Activated T-helper 17 cell treated with anti-CD3 and anti-CD28 coated beads, Interleukin-2, amount 50 U/mL, for 72 hours (primary cell): ENCODE results near the gene LAS1L. TPM values are rescaled to one million over a fixed set of nuclear protein-coding genes. Genes with fewer than 3 reads are reported as not detected.
"Not testable (repeated sequence)": the region's sequence is repeated elsewhere in the genome, so short reads cannot be mapped to it uniquely, and the experiment has no call there.

Experiments
- ATAC-seq: fragments of 150-1000 bp; cut with Tn5 transposase; replicated peaks from 2 replicates; pipeline ENCODE4 v1.10.0; 2021; ENCODE audit warnings: mild to moderate bottlenecking, moderate library complexity
- H3K27ac Mint-ChIP-seq: one replicate; pipeline ENCODE4 v1.8.0; 2022; ENCODE audit warnings: mixed read lengths
- H3K27me3 Mint-ChIP-seq: one replicate; pipeline ENCODE4 v1.8.0; 2022; ENCODE audit warnings: mixed read lengths
- H3K36me3 Mint-ChIP-seq: one replicate; pipeline ENCODE4 v1.8.0; 2022; ENCODE audit warnings: low read depth, mild to moderate bottlenecking, mixed read lengths
- H3K4me1 Mint-ChIP-seq: one replicate; pipeline ENCODE4 v1.8.0; 2022; ENCODE audit warnings: mixed read lengths
- H3K4me3 Mint-ChIP-seq: one replicate; pipeline ENCODE4 v1.8.0; 2022; ENCODE audit warnings: mild to moderate bottlenecking, mixed read lengths
- H3K9me3 Mint-ChIP-seq: one replicate; pipeline ENCODE4 v1.8.0; 2022; ENCODE audit warnings: mixed read lengths
- total RNA-seq, 2 donors: library from RNA; stranded (reverse); gene quantifications; one replicate each; pipeline ENCODE4 v1.2.3, GENCODE V29; 2022

LAS1L gene
- total RNA-seq, 2 donors from 2014 or later: 29.7 to 56.7 TPM

DNA sequence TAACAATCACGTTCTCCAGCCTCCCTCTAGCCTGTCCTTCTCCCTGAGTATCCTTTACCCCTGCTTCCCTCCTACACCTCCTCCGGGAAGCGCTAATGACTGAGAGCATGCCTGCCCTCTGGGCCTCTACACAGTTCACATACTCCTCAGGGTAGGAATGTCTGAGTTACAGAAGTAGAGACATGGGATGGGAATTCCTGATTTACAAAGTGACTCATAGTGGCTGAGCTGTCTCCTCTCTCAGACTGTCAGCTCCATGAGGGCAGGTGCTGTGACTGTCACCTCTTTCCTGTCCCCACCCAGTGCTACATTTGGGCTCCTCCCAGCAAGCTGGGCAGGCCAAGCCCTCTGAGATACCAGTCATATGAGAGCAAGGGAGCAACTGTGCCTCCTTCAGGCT lies 2.6 kb downstream of the LAS1L start:
- Mint-ChIP-seq H3K27me3 (no peaks in the 10 kb centered on the region), H3K4me3 (peak overlapping the region; percentile 93)

DNA sequence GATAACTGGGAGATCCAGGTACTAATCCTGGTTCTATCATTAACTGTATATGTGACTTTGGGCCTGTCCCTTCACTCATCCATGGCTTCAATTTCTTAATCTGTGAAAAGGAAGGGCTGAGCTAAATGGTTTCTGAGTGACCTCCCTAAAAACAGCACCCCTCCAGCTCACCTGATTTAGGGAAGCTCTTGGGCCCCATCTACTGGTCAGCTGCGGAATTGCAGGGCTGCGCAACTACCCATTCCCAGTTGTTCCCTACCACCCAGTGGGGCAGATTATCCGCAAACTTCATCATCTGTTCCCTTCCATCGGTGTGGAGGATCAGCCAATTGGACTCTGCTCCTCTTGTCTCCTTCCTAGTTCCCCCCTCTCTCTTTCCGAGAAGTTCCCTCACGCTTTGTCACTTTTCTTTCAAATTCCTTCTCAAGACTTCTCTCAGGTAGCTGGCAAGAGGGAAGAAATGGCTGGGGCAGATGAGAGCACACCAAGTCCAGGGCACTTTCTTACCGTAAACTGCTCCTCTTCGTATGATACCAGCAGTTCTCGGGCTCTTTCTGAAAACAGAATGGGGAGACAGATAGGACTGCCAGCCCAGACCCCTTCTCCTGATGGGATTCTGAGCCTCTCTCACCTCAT lies 5.8 kb downstream of the LAS1L start:
- H3K4me1 Mint-ChIP-seq: peaks cover 6% of the 10 kb centered on the region
- H3K9me3 Mint-ChIP-seq: no peaks in the 10 kb centered on the region
- H3K36me3 Mint-ChIP-seq: peaks cover 74% of the 10 kb centered on the region
- no peak overlapping the region for H3K27ac Mint-ChIP-seq
- no peak for ATAC-seq
- no peak overlapping the region for H3K4me3 Mint-ChIP-seq
- H3K27me3 Mint-ChIP-seq: no peaks in the 10 kb centered on the region

More for the DNA sequence above, 2.6 kb downstream of the LAS1L start:
- no peak for ATAC-seq
- Mint-ChIP-seq H3K27ac (no peak overlapping the region), H3K36me3 (peaks cover 45% of the 10 kb centered on the region), H3K9me3 (no peaks in the 10 kb centered on the region), H3K4me1 (peaks cover 6% of the 10 kb centered on the region)

DNA sequence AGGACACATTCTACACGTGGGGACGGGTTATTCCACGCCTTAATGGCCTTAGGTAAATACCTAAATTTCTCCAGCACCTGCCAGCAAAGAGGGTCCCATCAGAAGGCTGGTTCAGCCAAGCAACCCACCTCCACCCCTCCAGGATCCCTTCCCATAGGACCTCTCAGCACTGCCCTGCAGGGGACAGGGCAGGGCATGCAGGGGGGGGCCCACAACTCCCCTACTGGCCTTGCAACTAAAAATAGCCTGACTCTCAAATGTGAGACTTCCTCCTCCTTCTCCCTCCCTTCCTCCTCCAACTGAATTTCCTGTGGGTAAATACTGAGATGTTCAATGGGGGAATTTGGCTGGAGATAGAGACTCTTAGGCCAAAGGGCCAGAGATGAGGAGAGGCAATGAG lies 6.3 kb downstream of the LAS1L start:
- H3K4me3 Mint-ChIP-seq: no peak overlapping the region
- ATAC-seq: no peak
- H3K4me1 Mint-ChIP-seq: peaks cover 6% of the 10 kb centered on the region
- no peaks in the 10 kb centered on the region for H3K27me3 Mint-ChIP-seq
- no peak overlapping the region for H3K27ac Mint-ChIP-seq
- peaks cover 75% of the 10 kb centered on the region for H3K36me3 Mint-ChIP-seq
- no peaks in the 10 kb centered on the region for H3K9me3 Mint-ChIP-seq

DNA sequence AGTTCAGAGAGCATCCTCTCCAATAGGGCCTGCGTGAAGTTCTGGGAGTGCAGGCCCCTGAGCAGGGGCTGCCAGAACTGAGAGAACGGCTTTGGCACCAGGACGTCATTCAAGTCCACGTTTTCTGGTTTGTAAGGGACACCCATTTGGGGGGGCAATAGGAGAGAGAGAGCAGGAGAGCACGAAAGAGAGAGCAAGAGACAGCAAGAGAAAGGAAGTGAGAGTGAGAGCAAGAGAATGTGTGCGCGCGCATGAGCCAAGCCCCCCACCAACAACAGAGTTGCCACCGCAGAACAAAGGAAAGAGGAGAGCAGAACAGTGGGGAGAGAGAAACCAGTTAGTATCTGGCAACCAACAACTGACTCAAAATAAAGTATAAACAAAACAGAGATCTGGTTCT lies 10.4 kb downstream of the LAS1L start:
- Mint-ChIP-seq H3K36me3 (peaks cover 65% of the 10 kb centered on the region), H3K27me3 (no peaks in the 10 kb centered on the region), H3K27ac (no peak overlapping the region), H3K4me1 (no peaks in the 10 kb centered on the region), H3K4me3 (no peak overlapping the region), H3K9me3 (no peaks in the 10 kb centered on the region)
- ATAC-seq: no peak

DNA sequence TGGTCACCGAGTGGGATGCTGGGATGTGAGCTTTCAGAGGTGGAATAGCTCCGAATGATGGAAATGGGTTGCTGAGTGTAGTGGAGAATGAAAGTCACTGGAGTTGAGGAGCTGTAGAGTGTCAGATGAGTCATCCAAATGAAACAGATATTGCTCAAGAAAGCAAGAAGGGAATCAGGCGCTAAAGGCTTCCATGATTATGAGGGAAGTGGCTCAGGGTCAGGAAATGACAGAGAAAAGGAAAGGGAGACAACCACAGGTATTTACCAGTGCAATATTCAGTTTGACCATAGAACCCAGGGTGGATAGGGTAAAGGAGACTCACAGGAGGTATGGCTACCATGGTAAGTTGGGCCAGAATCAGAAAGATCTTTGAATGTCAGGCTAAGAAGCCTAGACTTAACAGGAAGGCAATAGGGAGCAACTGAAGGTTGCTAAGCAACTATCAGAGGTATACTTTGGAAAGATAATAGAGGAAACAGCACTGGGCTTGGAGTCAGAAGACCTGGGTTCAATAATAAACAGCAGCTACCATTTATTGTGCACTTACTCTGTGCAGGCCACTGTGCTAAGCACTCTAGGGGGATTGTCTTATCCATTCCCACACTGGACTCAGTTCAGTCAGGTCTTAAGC lies 11.7 kb downstream of the LAS1L start:
- ATAC-seq: no peak

DNA sequence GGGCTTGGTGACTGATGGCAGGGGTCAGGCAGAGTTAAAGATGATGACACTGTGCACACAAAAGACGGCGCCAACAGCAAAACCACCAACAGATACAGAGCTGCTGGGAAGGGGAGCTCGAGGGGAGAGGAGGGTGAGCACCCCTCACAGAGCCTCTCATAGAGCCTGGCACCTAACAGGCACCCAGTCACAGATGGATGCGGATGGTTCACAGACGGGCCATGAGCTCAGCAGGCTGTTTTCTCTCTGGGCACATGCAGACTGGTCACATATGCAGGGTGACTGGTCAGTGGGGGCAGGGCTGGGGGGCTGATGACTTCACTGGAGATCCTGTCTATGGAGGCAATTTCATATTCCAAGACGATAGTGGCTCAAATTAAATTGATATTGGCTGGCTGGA lies 15.1 kb downstream of the LAS1L start:
- H3K36me3 Mint-ChIP-seq: peaks cover 35% of the 10 kb centered on the region
- H3K4me3 Mint-ChIP-seq, H3K4me1 Mint-ChIP-seq, H3K27me3 Mint-ChIP-seq, H3K27ac Mint-ChIP-seq, ATAC-seq, H3K9me3 Mint-ChIP-seq: not testable (repeated sequence)

More for the DNA sequence above, 11.7 kb downstream of the LAS1L start:
- Mint-ChIP-seq H3K27ac (peak overlapping the region; percentile 49), H3K4me1 (no peaks in the 10 kb centered on the region), H3K4me3 (no peak overlapping the region), H3K27me3 (no peaks in the 10 kb centered on the region), H3K36me3 (peaks cover 57% of the 10 kb centered on the region), H3K9me3 (no peaks in the 10 kb centered on the region)

DNA sequence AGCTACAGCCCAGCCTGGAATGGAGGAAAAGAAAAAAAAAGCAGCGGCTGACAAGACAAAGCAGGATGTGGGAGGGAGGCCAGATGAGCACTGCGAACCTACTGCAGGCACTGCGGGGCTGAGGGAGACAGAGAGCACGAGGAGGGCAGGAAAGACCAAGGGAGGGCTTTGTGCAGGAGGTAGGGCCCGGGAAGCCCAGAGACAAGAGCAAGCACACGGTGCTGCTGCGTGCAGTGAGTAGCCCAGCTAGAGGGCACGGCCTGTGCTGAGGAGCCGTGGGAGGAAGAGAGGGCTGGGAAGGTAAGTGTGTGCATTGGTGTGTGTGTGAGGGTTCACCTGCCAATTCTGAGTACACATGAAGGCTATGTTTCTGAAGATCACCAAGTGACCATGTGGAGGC lies 15.6 kb downstream of the LAS1L start:
- H3K4me3 Mint-ChIP-seq, H3K4me1 Mint-ChIP-seq, H3K9me3 Mint-ChIP-seq, H3K27me3 Mint-ChIP-seq, H3K27ac Mint-ChIP-seq: not testable (repeated sequence)
- ATAC-seq: peak; percentile 54
- H3K36me3 Mint-ChIP-seq: peaks cover 29% of the 10 kb centered on the region

DNA sequence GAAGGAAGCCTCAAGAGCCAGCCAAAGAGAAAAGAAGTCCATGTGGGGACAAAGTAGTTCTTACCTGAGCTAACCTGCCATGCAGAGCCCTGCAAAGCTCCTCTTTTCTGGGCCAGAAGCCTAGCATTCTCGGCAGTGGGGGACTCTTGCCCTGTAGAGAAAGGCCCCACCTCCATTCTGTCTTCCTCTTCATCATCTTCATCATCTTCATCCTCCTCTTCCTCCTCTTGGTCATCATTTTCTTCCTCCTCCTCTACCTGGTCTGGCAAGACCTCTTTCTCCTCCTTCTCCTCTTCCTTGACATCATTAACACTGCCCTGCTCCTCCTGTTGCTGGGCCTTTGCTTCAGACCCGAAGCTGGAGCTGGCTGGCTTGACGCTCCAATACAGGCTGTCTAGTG lies 16.7 kb downstream of the LAS1L start:
- peaks cover 26% of the 10 kb centered on the region for H3K36me3 Mint-ChIP-seq
- no peak overlapping the region for H3K27ac Mint-ChIP-seq
- H3K4me1 Mint-ChIP-seq: no peaks in the 10 kb centered on the region
- H3K9me3 Mint-ChIP-seq: no peaks in the 10 kb centered on the region
- no peaks in the 10 kb centered on the region for H3K27me3 Mint-ChIP-seq
- ATAC-seq: no peak
- no peak overlapping the region for H3K4me3 Mint-ChIP-seq

DNA sequence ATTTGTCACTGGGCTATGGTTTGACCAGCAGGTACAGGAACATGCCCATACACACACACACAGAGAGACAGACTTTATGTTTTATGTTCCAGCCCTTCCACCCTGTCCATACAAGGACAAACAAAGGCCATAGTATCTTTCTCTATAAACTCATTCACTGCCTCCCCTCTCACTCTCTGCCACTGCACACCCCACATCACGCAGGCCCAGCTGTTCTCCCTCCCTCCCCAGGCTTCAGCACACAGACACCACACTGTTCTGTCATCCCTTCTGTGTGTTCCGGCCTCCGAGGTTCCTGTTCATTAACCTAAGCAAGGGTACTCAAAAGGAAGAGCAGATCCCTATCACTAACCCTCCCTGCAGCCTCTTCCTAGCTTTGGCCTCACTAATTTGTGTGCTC lies 17.8 kb downstream of the LAS1L start:
- H3K4me3 Mint-ChIP-seq: no peak overlapping the region
- no peak overlapping the region for H3K27ac Mint-ChIP-seq
- no peaks in the 10 kb centered on the region for H3K9me3 Mint-ChIP-seq
- H3K4me1 Mint-ChIP-seq: no peaks in the 10 kb centered on the region
- peaks cover 14% of the 10 kb centered on the region for H3K36me3 Mint-ChIP-seq
- H3K27me3 Mint-ChIP-seq: no peaks in the 10 kb centered on the region
- no peak for ATAC-seq

DNA sequence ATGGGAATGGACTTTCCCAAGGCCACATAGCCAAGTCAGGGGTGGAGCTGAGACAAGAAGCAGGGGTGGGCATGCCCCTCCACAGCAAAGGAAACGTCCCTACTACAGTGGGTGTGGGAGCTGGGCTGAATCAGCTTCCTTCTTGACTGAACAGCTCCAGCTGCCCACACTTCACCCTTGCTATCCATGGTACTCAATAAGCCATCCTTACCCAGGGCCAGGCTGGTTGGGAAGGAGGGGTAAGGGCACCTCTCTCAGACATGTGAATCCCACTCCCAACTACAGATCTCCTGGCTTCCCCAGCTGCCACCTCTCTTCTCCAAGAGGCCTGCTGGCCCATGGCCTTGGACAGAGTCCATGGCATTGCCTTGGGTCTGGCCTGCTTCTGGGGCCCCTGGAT lies 21.0 kb downstream of the LAS1L start:
- Mint-ChIP-seq H3K4me1 (no peaks in the 10 kb centered on the region), H3K36me3 (no peaks in the 10 kb centered on the region), H3K4me3 (no peak overlapping the region), H3K27ac (no peak overlapping the region), H3K9me3 (no peaks in the 10 kb centered on the region), H3K27me3 (no peaks in the 10 kb centered on the region)
- no peak for ATAC-seq

DNA sequence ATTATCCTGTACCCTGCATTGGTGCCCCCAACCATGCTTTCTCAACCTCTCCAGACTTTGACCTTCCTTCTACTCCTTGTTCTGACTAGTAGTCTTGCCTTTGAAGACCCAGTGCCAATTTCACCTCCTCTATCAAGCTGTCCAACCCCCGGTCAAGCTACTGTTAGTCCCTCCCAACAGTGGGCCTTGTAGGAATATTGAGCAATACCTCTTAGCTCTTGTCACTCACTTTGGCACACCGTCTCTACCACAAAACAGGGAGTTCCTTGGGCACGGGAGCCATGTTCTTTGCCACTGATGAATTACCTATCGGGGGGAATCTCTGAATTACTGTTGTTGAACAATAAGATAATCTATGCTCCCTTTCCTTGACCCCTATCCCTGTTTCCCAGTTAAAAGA lies 25.2 kb downstream of the LAS1L start:
- no peaks in the 10 kb centered on the region for H3K27me3 Mint-ChIP-seq
- H3K4me1 Mint-ChIP-seq: no peaks in the 10 kb centered on the region
- no peak overlapping the region for H3K4me3 Mint-ChIP-seq
- H3K36me3 Mint-ChIP-seq: peaks cover 16% of the 10 kb centered on the region
- ATAC-seq: no peak
- no peaks in the 10 kb centered on the region for H3K9me3 Mint-ChIP-seq
- no peak overlapping the region for H3K27ac Mint-ChIP-seq

DNA sequence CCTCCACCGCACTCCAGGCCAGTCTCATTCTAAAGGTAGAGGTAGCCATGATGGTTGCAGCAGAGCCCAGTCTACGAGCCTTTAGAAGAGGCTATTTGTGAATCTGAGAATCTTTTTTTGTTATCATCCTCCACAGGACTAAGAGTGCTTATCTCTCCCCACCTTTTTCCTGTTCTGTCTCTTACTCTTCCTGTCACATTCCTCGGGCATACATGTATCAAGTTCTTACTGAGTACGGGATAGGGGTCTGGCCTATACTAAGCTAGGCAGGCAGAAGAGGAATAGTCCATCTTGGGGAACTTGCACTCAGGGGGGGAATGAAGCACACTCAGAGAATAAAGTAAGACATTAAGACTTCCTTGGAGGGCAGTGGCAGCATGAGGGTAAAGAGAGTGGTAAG lies 25.7 kb downstream of the LAS1L start:
- Mint-ChIP-seq H3K4me1 (no peaks in the 10 kb centered on the region), H3K27ac (no peak overlapping the region), H3K36me3 (peaks cover 16% of the 10 kb centered on the region), H3K27me3 (no peaks in the 10 kb centered on the region), H3K9me3 (no peaks in the 10 kb centered on the region), H3K4me3 (no peak overlapping the region)
- no peak for ATAC-seq

DNA sequence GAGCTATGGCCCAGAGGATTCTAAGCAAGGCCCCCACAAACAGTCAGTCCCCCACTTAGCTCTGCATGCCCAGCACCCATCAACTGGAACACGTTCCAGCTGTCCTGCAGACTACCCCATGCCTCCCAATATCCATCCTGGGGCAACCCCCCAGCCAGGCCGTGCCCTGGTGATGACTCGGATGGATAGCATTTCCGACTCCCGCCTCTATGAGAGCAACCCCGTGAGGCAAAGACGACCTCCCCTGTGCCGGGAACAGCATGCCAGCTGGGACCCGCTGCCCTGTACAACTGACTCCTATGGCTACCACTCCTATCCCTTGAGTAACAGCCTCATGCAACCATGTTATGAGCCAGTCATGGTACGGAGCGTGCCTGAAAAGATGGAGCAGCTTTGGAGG lies 32.0 kb downstream of the LAS1L start:
- Mint-ChIP-seq H3K9me3 (no peaks in the 10 kb centered on the region), H3K36me3 (peaks cover 17% of the 10 kb centered on the region), H3K4me3 (no peak overlapping the region), H3K4me1 (no peaks in the 10 kb centered on the region), H3K27ac (no peak overlapping the region), H3K27me3 (no peaks in the 10 kb centered on the region)
- ATAC-seq: no peak

DNA sequence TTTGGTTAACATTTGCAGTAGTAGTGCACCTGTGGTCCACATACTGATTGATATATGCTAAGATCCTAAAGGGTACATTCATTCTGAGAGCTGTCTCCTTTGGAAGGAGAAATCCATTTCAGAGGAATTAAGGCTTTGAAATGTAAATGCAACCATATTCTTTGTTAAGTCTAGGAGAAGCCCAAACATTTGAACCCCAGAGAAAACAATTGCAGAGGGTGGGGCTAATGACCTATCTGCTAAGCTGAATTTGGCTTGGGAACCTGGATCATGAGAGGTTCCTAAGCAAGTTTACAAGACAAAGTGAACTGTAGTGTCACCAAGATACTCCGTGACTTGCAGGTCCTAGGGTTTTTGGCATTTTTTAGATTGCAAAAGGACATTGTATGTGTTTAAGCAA lies 41.2 kb downstream of the LAS1L start:
- no peaks in the 10 kb centered on the region for H3K27me3 Mint-ChIP-seq
- H3K36me3 Mint-ChIP-seq: no peaks in the 10 kb centered on the region

DNA sequence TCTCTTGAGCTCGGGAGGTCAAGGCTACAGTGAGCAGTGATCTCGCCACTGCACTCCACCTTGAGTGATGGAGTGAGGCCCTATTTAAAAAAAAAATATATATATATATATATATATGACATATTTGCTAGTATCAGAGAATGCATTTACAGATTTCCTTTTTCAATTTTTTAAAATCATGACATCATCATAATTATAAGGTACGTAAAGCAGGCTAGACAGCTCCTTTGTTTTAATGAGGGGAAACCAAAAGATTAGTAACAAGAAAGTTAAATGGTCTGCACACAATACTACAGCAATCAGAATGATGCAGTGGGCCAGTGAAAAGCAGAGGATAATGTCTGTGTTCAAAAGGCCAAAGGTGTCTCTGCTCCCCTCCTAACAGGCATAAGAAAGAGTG lies 43.0 kb downstream of the LAS1L start:
- Mint-ChIP-seq H3K4me3 (no peak overlapping the region), H3K4me1 (no peaks in the 10 kb centered on the region), H3K27me3 (no peaks in the 10 kb centered on the region), H3K36me3 (no peaks in the 10 kb centered on the region), H3K9me3 (no peaks in the 10 kb centered on the region), H3K27ac (no peak overlapping the region)
- ATAC-seq: no peak

More for the DNA sequence above, 41.2 kb downstream of the LAS1L start:
- Mint-ChIP-seq H3K9me3 (no peaks in the 10 kb centered on the region), H3K4me3 (no peak overlapping the region), H3K4me1 (no peaks in the 10 kb centered on the region), H3K27ac (no peak overlapping the region)
- no peak for ATAC-seq
